Esophagus muscularis mucosa (tissue), 4 donors: ENCODE data around the gene PCDH12. TPM values are rescaled to one million over a fixed set of nuclear protein-coding genes. Genes with fewer than 3 reads are reported as not detected.

Experiments used
- DNase-seq: peaks from one replicate; pipeline ENCODE4 v3.0.0-alpha.2; 2017; ENCODE audit errors: extremely low spot score
- H3K27ac ChIP-seq, 4 donors: fragments of 200-600 bp; sonication (generic); replicated peaks in 1 of 4; 1 replicate in 3 of 4; 2 replicates in 1 of 4; pipeline ENCODE4 v1.5.1; 2016 to 2019; ENCODE audit warnings: mild to moderate bottlenecking in 1 of 4
- H3K27me3 ChIP-seq, 4 donors: fragments of 200-600 bp; sonication (generic); one replicate each; pipeline versions ENCODE4 v1.5.1 to v1.6.0; 2016 to 2019
- H3K36me3 ChIP-seq, 4 donors: fragments of 200-600 bp; sonication (generic); one replicate each; pipeline ENCODE4 v1.5.1; 2016 to 2019
- H3K4me1 ChIP-seq, 4 donors: fragments of 200-600 bp; sonication (generic); one replicate each; pipeline ENCODE4 v1.5.1; 2016 to 2019
- H3K4me3 ChIP-seq, 4 donors: fragments of 200-600 bp; sonication (generic); 1 replicate in 2 of 4; 2 replicates in 2 of 4; pipeline ENCODE4 v1.5.1; 2016 to 2019; ENCODE audit warnings: mild to moderate bottlenecking in 4 of 4, moderate library complexity in 1 of 4
- H3K9me3 ChIP-seq, 4 donors: fragments of 200-600 bp; sonication (generic); 1 replicate in 3 of 4; 2 replicates in 1 of 4; pipeline ENCODE4 v1.5.1; 2016 to 2019
- CTCF ChIP-seq, 3 experiments: fragments of 200-600 bp in 2 of 3; fragments of 450-650 bp in 1 of 3; sonication (generic) in 2 of 3; IDR thresholded peaks; one replicate each; pipeline ENCODE4 v1.5.1; 2017 to 2019; ENCODE audit warnings: antibody characterized with exemption in 3 of 3, mild to moderate bottlenecking in 2 of 3, moderate library complexity in 1 of 3
- EP300 ChIP-seq: sonication (generic); formaldehyde crosslinking; IDR thresholded peaks from one replicate; pipeline ENCODE4 v1.6.1; 2017; ENCODE audit warnings: antibody characterized with exemption
- POLR2A ChIP-seq: fragments of 450-650 bp; IDR thresholded peaks from one replicate; pipeline ENCODE4 v1.6.1; 2017; ENCODE audit warnings: antibody characterized with exemption, moderate library complexity, mild to moderate bottlenecking, low read depth
- POLR2AphosphoS5 ChIP-seq, 2 donors: sonication (generic); formaldehyde crosslinking; IDR thresholded peaks; one replicate each; pipeline ENCODE4 v1.6.1; 2017; ENCODE audit warnings: antibody characterized with exemption in 2 of 2
- WGBS: methylation state at CpG from one replicate; pipeline ENCODE4 v1.1.5; 2018; 5-methylcytosine and 5-hydroxymethylcytosine counted together
- intact Hi-C: fragments of 100-400 bp; cut with DNase I; formaldehyde crosslinking; loops from one replicate; pipeline ENCODE4 v1.15.1; 2023
- total RNA-seq, 4 donors: library from RNA; depleted of rRNA; stranded (reverse); fragments of >200 nt; gene quantifications; one replicate each; pipeline versions ENCODE4 v1.1.0 to v1.2.1, GENCODE V29; 2016

Gene PCDH12
- total RNA-seq, 4 donors from 2014 or later: 1.2 to 6.7 (median 3.5) TPM

- Histone ChIP-seq H3K4me1 (no peaks in the 10 kb centered on the region), H3K27ac (peak overlapping the region in 1 of 4 donors; percentile 11), H3K27me3 (no peaks in the 10 kb centered on the region), H3K4me3 (no peak overlapping the region), H3K9me3 (no peaks in the 10 kb centered on the region), H3K36me3 (peaks cover 12 to 96% (median 69%) of the 10 kb centered on the region in 4 donors)
- DNase-seq: no peak
- 69% methylated on average over 6 of the region's 6 CpGs for WGBS
- TF ChIP-seq POLR2AphosphoS5 (IDR thresholded peaks at IDR 0.05): no peak
- no peak for TF ChIP-seq POLR2A
- no peak for TF ChIP-seq EP300
- TF ChIP-seq CTCF (IDR thresholded peaks at IDR 0.05): peak; percentile 14 to 32 (median 17)
- intact Hi-C loops: loop anchor here (5.0 kb wide), 1 partner anchor 141 kb away; no protein-coding TSS in a partner anchor
Measured at GRCh38 chr5:142000704-142001484, 42.9 kb upstream of the PCDH12 start.

GRCh38 chr5:142000173-142000572 is 42.2 kb upstream of the PCDH12 start:
- Histone ChIP-seq H3K4me3 (no peak overlapping the region), H3K27me3 (no peaks in the 10 kb centered on the region), H3K27ac (no peak overlapping the region), H3K36me3 (peaks cover 12 to 95% (median 63%) of the 10 kb centered on the region in 4 donors), H3K4me1 (peaks cover 0 to 5% (median 0%) of the 10 kb centered on the region in 4 donors), H3K9me3 (no peaks in the 10 kb centered on the region)
- intact Hi-C loops: loop anchor here (5.0 kb wide), 1 partner anchor 142 kb away; no protein-coding TSS in a partner anchor
- TF ChIP-seq POLR2AphosphoS5 (IDR thresholded peaks at IDR 0.05) (no peak), POLR2A (no peak), EP300 (no peak), CTCF (IDR thresholded peaks at IDR 0.05) (no peak)
- 57% methylated on average over 1 of the region's 1 CpG for WGBS
- no peak for DNase-seq

GRCh38 chr5:141997358-141997960 is 39.5 kb upstream of the PCDH12 start:
- TF ChIP-seq CTCF (IDR thresholded peaks at IDR 0.05) (no peak), POLR2AphosphoS5 (IDR thresholded peaks at IDR 0.05) (no peak), EP300 (no peak), POLR2A (no peak)
- intact Hi-C loops: no loop called here
- no peak for DNase-seq
- peaks cover 5 to 16% (median 5%) of the 10 kb centered on the region in 4 donors for H3K4me1 ChIP-seq
- 67% methylated on average over 6 of the region's 6 CpGs for WGBS
- H3K9me3 ChIP-seq: no peaks in the 10 kb centered on the region
- peaks cover under 1 to 94% (median 58%) of the 10 kb centered on the region in 4 donors for H3K36me3 ChIP-seq
- no peak overlapping the region for H3K27ac ChIP-seq
- H3K4me3 ChIP-seq: no peak overlapping the region
- H3K27me3 ChIP-seq: no peaks in the 10 kb centered on the region

GRCh38 chr5:141995656-141996055 is 37.7 kb upstream of the PCDH12 start:
- Histone ChIP-seq H3K4me1 (peaks cover 5 to 25% (median 6%) of the 10 kb centered on the region in 4 donors), H3K9me3 (no peaks in the 10 kb centered on the region), H3K27me3 (no peaks in the 10 kb centered on the region), H3K27ac (no peak overlapping the region), H3K36me3 (peaks cover 0 to 87% (median 47%) of the 10 kb centered on the region in 4 donors), H3K4me3 (no peak overlapping the region)
- DNase-seq: no peak
- TF ChIP-seq POLR2A (no peak), EP300 (no peak), CTCF (IDR thresholded peaks at IDR 0.05) (no peak), POLR2AphosphoS5 (IDR thresholded peaks at IDR 0.05) (no peak)
- 81% methylated on average over 3 of the region's 3 CpGs for WGBS
- intact Hi-C loops: no loop called here
